SK-N-SH (cell line): Measurements from ENCODE around the gene C11orf97.

Source experiments
- CTCF ChIP-seq: fragments of 200-600 bp; sonication (generic); IDR thresholded peaks from 2 replicates; pipeline ENCODE4 v1.6.1; 2017; ENCODE audit warnings: antibody characterized with exemption, mild to moderate bottlenecking, moderate library complexity
- EZH2phosphoT487 ChIP-seq: fragments of 200-600 bp; sonication (generic); IDR thresholded peaks from 2 replicates; pipeline ENCODE4 v1.6.1; 2017; ENCODE audit warnings: low read depth, mixed run types, mild to moderate bottlenecking, antibody characterized with exemption, moderate library complexity, borderline replicate concordance
- RAD21 ChIP-seq: IDR thresholded peaks from 2 replicates; pipeline ENCODE4 v1.6.1; 2012; ENCODE audit warnings: mild to moderate bottlenecking, low read length
- USF2 ChIP-seq: fragments of 150-350 bp; IDR thresholded peaks from 2 replicates; pipeline ENCODE4 v1.6.1; 2017; ENCODE audit warnings: antibody characterized with exemption, low read length, low read depth, borderline replicate concordance
- YY1 ChIP-seq: IDR thresholded peaks from 2 replicates; pipeline ENCODE4 v1.4.0; 2012; ENCODE audit warnings: low read depth, mild to moderate bottlenecking

GRCh38 chr11:94477624-94478023 is 34.6 kb upstream of the C11orf97 start:
- TF ChIP-seq CTCF: no peak
- TF ChIP-seq USF2: no peak
- no peak for TF ChIP-seq EZH2phosphoT487
- no peak for TF ChIP-seq YY1
- no peak for TF ChIP-seq RAD21
